Choroid plexus epithelial cell (primary cell): ENCODE results near the gene MAN2B2.

ENCODE experiments used
- DNase-seq: peaks from one replicate; pipeline ENCODE4 v3.0.0-alpha.2; 2010; ENCODE audit warnings: low read depth
- H3K4me3 ChIP-seq: 2 replicates; pipeline ENCODE4 v1.5.1; 2011; ENCODE audit warnings: low read depth, mild to moderate bottlenecking, control low read depth, low read length, moderate library complexity
- TF ChIP-seq, protein P1 (sequence below): conservative IDR thresholded peaks from 2 replicates; pipeline ENCODE4 v1.5.1; 2011; ENCODE audit warnings: low read depth, mild to moderate bottlenecking, control low read depth, inconsistent platforms, low read length, moderate library complexity

Gene MAN2B2

GRCh38 chr4:6560416-6561172 lies 14.4 kb upstream of the MAN2B2 start:
- peak; percentile 73 for DNase-seq
- TF ChIP-seq, protein P1, sequence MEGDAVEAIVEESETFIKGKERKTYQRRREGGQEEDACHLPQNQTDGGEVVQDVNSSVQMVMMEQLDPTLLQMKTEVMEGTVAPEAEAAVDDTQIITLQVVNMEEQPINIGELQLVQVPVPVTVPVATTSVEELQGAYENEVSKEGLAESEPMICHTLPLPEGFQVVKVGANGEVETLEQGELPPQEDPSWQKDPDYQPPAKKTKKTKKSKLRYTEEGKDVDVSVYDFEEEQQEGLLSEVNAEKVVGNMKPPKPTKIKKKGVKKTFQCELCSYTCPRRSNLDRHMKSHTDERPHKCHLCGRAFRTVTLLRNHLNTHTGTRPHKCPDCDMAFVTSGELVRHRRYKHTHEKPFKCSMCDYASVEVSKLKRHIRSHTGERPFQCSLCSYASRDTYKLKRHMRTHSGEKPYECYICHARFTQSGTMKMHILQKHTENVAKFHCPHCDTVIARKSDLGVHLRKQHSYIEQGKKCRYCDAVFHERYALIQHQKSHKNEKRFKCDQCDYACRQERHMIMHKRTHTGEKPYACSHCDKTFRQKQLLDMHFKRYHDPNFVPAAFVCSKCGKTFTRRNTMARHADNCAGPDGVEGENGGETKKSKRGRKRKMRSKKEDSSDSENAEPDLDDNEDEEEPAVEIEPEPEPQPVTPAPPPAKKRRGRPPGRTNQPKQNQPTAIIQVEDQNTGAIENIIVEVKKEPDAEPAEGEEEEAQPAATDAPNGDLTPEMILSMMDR, result no peak

GRCh38 chr4:6561173-6561516 lies 13.8 kb upstream of the MAN2B2 start:
- TF ChIP-seq, protein P1, result no peak
- peak; percentile 60 for DNase-seq
- no peak overlapping the region for H3K4me3 ChIP-seq

More at GRCh38 chr4:6560416-6561172, 14.4 kb upstream of the MAN2B2 start:
- no peak overlapping the region for H3K4me3 ChIP-seq

DNA sequence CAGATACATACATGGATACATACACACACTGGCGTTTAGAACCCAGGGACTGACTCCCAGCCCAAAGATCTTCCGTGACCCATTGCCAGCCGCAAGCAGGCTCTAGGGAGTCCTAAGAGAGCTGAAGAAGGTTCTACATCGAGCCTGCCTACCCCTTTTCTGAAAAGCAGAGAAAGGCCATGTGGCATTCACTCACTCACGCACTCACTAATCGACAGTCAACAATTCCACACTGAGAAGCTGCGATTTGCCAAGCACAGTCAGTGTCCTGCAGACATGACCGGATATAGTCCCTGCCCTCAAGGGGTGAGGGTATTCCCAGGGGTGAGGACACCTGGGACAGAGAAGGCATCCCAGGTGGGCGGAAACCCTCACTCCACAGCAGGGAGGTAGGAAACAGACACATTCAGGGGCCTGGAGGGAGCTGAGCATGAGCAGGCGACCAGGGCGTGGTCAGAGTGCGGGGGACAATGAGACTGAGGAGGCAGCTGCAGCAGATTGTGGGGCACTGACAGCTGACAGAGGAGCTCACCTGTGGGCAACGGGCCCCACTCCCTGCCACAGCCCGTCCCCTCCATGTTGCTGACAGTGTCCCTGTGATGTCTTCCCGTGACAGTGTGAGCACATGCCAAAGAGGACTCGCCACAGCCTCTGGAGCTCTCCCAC lies 13.2 kb upstream of the MAN2B2 start:
- TF ChIP-seq, protein P1, result no peak
- peak; percentile 36 for DNase-seq
- no peak overlapping the region for H3K4me3 ChIP-seq

DNA sequence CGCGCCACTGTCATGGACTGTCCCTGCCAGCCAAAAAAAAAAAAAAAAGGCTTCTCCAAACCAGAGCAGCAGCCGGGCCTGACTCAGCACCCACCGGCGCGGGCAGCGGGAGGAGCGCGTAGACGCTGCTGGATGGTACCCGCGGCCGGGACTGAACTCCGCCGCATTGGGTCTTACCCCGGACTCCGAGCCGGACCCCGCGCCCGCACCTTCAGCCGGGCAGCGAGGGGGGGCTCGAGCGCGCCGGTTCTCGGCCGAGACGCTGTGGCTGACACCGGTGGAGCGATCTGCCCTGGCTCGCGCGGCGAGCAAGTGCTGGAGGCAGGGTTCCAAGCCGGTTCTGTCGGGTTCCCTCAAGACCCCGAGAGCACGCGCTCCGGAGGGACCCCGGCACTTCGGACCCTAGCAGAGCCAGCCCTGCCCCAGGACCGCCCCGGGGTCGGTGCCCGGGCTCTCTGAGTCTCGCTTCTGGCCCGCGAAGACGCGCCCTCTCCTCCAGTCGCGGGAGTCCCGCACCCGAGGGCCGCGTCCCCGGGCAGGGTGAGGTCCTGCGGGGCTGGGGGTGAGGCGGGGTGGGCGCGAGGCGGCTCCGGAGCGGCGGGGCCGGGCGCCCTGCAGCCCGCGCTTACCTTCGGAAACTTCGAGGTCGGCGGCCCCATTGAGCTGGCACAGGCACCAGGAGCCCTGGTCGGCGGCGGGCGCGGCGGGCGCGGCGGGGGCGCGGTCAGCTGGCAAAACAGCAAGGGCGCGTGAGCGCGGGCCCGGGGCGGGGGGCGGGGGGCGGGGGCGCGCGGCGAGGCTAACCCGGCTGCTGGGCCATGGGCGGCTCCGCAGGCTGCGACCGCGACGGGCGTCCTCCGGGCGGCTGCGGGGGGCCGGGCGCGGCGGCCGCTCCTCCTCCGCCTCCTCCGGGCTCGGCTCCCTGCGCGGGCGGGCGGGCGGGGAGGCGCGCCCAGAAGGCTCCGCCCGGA lies 11.8 kb upstream of the MAN2B2 start:
- TF ChIP-seq, protein P1, result no peak
- no peak for DNase-seq
- H3K4me3 ChIP-seq, result peak overlapping the region; percentile 57

- TF ChIP-seq, protein P1, result no peak
- H3K4me3 ChIP-seq, result peak overlapping the region; percentile 44
- no peak for DNase-seq
Observed at GRCh38 chr4:6563935-6564645, 10.9 kb upstream of the MAN2B2 start.

- TF ChIP-seq, protein P1, result no peak
- H3K4me3 ChIP-seq, result no peak overlapping the region
- no peak for DNase-seq
Observed at GRCh38 chr4:6565691-6566390, 9.1 kb upstream of the MAN2B2 start.
